Stimulated activated naive CD8-positive, alpha-beta T cell treated with anti-CD3 and anti-CD28 coated beads, Interleukin-15, Interleukin-2, amounts not matched to agents 100 ng/mL and 50 ng/mL, for 24 hours (primary cell): ENCODE data around the gene PTBP1.

Experiments used
- H3K27ac Mint-ChIP-seq: one replicate; pipeline ENCODE4 v1.8.0; 2021; ENCODE audit warnings: mild to moderate bottlenecking, mixed read lengths
- H3K27me3 Mint-ChIP-seq: one replicate; pipeline ENCODE4 v1.8.0; 2021; ENCODE audit warnings: mixed read lengths
- H3K36me3 Mint-ChIP-seq: one replicate; pipeline ENCODE4 v1.8.0; 2021; ENCODE audit warnings: low read depth, mixed read lengths
- H3K4me1 Mint-ChIP-seq: one replicate; pipeline ENCODE4 v1.8.0; 2021; ENCODE audit warnings: low read depth, mixed read lengths
- H3K4me3 Mint-ChIP-seq: one replicate; pipeline ENCODE4 v1.8.0; 2021; ENCODE audit warnings: mild to moderate bottlenecking, mixed read lengths
- H3K9me3 Mint-ChIP-seq: one replicate; pipeline ENCODE4 v1.8.0; 2021; ENCODE audit warnings: mixed read lengths

PTBP1 gene

DNA sequence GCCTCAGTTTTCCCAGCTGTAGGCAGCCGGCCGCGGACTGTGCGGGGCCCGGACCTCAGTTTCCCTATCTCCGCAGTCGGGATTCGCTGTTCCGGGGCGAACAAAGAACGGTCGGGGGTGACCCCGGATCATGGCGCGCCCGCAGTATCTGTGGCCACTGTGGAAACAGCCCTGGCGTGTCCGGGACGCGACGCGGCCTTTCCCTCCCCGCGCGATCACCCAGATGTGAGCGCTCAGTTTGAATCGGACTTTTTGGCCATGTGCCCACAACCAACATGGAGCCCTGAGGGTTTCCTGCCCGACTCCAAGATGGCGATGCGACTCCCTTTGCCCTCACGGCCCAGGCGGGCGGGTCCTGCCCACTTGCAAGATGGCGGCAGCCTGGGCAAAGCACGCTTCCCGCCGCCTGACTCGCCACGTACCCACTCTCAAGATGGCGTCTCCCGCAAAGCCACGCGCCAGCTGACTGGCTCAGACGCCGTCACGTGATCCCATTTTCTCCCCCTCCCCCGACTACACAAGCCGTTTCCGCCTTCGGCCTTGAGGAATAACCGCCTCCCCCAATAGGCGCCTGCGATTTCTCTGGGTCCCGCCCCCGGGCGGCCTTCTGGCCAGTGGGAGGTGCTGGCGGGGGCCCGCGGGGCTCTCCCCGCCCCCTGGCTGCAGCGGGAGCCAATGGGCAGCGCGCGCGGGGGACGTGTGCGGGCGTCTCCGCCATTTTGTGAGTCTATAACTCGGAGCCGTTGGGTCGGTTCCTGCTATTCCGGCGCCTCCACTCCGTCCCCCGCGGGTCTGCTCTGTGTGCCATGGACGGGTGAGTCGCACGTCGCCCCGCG is at the start of gene PTBP1:
TSS of gene PTBP1 (plus strand) at position 761 of the 836 bp plus-strand sequence. CDS start at position 807, 46 bp downstream.
- peak within 1 kb of the TSS; percentile 95 for H3K4me3 Mint-ChIP-seq
- H3K27ac Mint-ChIP-seq, result peak within 1 kb of the TSS; percentile 97
- H3K27me3 Mint-ChIP-seq, result no peaks in the 10 kb centered on the region
- H3K36me3 Mint-ChIP-seq, result peaks cover 28% of the 10 kb centered on the region
- H3K4me1 Mint-ChIP-seq, result peaks cover 29% of the 10 kb centered on the region
- no peaks in the 10 kb centered on the region for H3K9me3 Mint-ChIP-seq

DNA sequence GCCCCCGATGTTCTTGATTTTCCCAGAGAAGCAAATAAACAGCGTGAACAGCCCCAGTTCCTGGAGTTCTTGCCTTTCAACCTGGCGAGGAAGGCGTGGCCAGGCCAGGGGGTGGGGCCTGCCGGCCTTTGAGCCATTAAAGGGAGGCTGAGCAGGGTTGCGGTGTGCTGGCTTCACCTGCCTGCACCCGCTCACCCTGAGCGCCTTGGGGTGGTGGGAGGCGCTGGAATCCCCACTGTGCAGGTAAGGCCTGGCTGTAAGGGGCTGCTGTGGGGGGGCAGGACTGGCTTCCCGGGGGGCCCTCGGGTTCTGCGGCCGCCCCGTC is 49.0 kb upstream of the PTBP1 start:
- Mint-ChIP-seq H3K27ac (no peak overlapping the region), H3K4me1 (no peaks in the 10 kb centered on the region), H3K9me3 (no peaks in the 10 kb centered on the region), H3K4me3 (no peak overlapping the region), H3K36me3 (no peaks in the 10 kb centered on the region), H3K27me3 (no peaks in the 10 kb centered on the region)

DNA sequence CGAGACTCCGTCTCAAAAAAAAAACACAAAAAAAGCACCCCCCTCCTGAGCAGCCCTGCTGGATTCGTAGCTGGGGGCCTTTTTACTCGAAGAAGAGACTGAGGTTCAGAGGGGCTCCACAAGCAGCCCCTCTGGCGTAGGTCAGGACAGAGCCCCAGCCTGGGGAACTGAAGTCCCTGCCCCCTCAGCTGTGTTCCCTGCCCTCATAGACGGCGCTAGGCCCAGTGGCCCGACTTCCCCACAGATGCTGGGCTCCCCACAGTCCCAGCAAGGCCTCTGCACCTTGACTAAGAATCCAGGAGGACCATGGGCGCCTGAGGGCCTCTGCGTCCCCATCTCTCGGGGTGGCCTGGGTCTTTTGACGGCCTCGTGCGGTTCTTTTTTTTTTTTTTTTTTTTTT is 47.4 kb upstream of the PTBP1 start:
- H3K27ac Mint-ChIP-seq, result no peak overlapping the region
- no peaks in the 10 kb centered on the region for H3K27me3 Mint-ChIP-seq

DNA sequence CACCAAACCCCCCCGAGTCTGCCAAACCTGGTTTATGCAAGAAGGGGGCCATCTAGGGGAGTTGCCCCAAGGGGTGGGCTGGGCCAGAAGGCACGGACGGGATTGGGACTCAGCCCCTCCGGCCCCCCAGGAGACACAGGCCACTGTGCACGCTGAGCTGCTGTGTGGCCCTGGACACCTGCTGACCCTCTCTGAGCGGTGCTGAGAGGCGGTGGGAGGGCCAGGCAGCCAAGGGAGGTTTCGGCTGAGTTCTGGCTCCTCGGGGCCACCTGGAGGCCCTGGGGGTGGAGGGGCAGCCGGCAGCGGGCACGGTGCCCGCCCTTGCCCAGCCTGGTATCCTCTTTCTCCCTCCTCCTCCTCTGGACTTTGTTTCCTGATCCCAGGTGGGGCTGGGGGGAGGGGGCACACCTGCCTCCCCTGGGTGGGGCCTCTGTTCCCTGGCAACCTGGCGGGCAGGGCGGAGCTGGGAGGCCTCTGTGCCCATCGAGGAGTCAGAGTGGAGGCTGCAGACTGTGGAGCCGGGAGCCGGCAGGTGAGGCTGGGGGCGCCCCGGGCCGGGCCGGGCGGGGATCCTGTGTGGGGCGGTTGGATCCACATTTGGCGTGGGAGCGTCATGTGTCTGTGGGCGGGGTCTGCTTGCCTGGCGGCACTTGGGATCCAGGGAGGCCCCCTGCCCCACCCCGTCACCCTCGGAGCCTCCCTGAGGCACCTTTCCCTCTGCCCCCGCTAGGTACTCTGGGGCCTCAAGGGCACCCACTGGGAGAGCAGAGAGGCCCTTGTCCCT is 46.4 kb upstream of the PTBP1 start, which contains the start of gene MISP:
TSS of gene MISP (plus strand) at position 473 of the 784 bp plus-strand sequence. CDS start 5,835 bp downstream, outside the sequence.
- no peaks in the 10 kb centered on the region for H3K36me3 Mint-ChIP-seq
- no peak within 1 kb of the TSS for H3K4me3 Mint-ChIP-seq

More for the DNA sequence above, 47.4 kb upstream of the PTBP1 start:
- Mint-ChIP-seq H3K4me1 (no peaks in the 10 kb centered on the region), H3K4me3 (no peak overlapping the region), H3K9me3 (no peaks in the 10 kb centered on the region), H3K36me3 (no peaks in the 10 kb centered on the region)

DNA sequence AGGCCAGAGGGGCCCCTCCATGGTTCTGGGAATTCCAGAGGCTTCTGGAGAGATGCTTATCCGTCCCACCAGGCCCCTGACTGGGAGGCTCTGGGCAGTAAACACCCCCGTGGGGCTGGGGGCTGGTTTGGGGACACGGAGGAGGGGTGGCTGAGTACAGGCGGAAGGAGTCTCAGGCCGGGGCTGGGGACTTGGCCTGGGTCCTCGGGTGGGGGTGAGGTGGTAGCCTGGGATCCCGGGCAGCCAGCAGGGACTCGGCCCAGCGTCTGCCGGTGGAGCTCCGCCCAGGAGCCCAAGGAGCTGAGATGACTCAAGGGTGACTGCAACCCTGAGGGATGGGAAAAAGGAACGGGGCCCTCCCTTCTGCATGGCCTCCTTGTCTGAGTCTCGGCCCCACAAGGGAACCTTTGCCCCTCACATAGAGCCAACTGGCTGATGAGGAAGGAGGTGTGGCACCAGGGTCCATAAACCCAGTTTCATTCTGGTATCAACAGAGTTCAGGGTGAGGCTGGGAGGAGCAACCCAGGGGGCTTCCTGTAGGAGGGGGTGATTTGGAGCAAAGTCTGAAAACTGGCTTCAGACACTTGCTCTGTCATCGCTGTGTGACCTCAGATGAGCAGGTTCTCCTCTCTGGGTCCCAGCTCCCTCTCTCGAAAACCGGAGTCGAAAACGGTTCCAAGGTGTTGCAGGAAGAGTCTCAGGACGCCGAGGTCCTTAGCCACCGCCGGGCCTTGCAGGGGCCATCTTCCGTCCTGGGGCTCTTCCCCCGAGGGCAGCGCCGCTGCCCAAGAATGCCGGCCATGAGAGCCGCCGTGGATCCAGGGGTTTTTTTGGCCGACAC is 45.5 kb upstream of the PTBP1 start:
- Mint-ChIP-seq H3K27me3 (no peaks in the 10 kb centered on the region), H3K27ac (no peak overlapping the region), H3K36me3 (no peaks in the 10 kb centered on the region), H3K4me3 (no peak overlapping the region), H3K4me1 (no peaks in the 10 kb centered on the region), H3K9me3 (no peaks in the 10 kb centered on the region)

More for the DNA sequence above, 46.4 kb upstream of the PTBP1 start, which contains the start of gene MISP:
- no peak within 1 kb of the TSS for H3K27ac Mint-ChIP-seq
- no peaks in the 10 kb centered on the region for H3K9me3 Mint-ChIP-seq
- H3K27me3 Mint-ChIP-seq, result no peaks in the 10 kb centered on the region
- no peaks in the 10 kb centered on the region for H3K4me1 Mint-ChIP-seq

DNA sequence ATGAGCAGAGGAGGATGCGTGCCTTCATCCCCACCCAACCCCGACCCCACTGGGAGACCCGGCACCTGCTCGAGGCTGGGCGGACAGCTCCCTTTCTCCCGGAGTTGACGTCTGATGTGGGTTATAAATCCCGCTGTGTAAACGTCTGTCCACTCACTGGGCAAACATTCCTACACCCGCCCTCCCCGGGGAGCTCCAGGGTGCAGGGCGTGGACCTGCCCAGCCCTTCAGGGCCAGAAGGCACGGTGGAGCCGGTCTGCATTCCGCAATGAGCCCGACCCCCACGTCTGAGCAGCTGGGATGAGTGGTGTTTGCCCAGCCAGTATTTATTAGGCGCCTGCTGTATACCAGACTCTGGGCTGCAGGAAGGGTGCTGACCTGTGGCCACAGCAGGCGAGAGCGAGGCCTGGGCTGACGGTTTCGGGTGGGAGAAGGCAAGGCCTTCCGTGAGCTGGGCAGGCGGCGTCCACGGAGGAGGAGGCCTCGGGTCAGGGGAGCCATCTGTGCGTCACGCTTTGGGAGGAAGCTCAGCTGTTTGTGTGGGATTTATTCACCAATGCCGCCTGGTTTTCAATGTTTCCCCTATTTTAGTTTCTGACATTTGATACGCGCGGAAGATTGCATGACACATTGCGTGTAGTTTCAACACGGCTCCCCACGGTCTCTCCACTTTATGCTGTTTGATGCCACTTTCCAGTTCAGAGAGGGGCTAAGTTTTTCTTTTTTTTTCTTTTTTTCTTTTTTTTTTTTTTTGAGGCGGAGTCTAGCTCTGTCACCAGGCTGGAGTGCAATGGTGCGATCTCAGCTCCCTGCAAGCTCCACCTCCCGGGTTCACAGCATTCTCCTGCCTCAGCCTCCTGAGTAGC is 44.4 kb upstream of the PTBP1 start:
- no peak overlapping the region for H3K27ac Mint-ChIP-seq
- H3K4me3 Mint-ChIP-seq, result no peak overlapping the region
- H3K4me1 Mint-ChIP-seq, result no peaks in the 10 kb centered on the region
- no peaks in the 10 kb centered on the region for H3K9me3 Mint-ChIP-seq
- H3K27me3 Mint-ChIP-seq, result no peaks in the 10 kb centered on the region
- H3K36me3 Mint-ChIP-seq, result no peaks in the 10 kb centered on the region

DNA sequence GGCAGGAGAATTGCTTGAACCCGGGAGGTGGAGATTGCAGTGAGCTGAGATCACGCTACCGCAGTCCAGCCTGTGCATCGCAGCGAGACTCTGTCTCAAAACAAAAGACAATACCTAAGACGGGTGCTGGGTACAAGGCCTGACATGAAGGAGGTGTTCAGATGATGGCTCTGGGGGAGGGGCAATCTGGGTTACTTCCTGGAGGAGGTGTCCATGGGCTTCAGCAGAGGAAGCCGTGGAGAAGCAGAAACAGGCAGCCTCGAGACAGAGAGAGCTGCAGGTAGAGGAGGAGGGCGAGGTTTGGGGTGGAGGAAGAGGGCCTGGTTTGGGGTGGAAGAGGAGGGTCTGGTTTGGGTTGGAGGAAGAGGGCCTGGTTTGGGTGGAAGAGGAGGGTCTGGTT is 42.7 kb upstream of the PTBP1 start:
- Mint-ChIP-seq H3K4me3 (no peak overlapping the region), H3K4me1 (no peaks in the 10 kb centered on the region)

DNA sequence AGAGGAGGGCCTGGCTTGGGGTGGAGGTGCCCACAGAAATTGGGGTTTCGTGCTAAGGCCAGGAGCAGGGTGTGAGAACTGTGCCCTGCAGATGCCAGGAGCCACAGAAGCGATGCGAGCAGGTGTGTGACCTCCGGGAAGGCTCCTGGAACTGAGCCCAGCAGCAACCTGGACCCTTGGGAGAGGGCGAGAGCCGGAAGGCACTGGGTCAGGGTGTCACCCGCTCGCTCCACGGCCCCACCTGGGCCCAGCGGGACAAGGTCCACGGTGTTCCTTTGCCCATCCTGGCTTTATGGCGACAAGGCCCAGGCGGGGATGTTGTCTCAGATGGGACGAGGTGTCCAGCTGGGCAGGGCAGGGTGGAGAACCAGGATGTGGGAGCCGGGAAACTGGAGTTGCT is 42.2 kb upstream of the PTBP1 start:
- H3K9me3 Mint-ChIP-seq, result peaks cover 4% of the 10 kb centered on the region
- no peak overlapping the region for H3K27ac Mint-ChIP-seq
- H3K27me3 Mint-ChIP-seq, result no peaks in the 10 kb centered on the region
- H3K4me3 Mint-ChIP-seq, result no peak overlapping the region
- no peaks in the 10 kb centered on the region for H3K4me1 Mint-ChIP-seq
- no peaks in the 10 kb centered on the region for H3K36me3 Mint-ChIP-seq

More for the DNA sequence above, 42.7 kb upstream of the PTBP1 start:
- Mint-ChIP-seq H3K27ac (no peak overlapping the region), H3K27me3 (no peaks in the 10 kb centered on the region), H3K36me3 (no peaks in the 10 kb centered on the region), H3K9me3 (peaks cover 1% of the 10 kb centered on the region)

DNA sequence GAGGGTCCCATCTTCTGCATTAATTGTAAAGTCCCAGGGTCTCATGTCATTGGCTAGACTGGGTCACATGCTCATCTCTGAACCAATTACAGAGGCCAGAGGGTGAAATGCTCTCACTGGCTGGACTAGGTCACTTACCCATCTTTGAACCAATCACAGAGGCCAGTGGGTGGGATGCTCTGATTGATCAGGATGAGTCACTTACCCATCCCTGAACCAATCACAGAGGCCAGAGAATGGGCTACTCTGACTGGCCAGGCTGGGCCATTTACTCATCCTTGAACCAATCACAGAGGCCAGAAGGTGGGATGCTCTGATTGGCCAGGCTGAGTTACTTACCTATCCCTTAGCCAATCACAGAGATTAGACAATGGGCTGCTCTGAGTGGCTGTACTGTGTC is 41.0 kb upstream of the PTBP1 start:
- Mint-ChIP-seq H3K4me1 (no peaks in the 10 kb centered on the region), H3K36me3 (no peaks in the 10 kb centered on the region), H3K4me3 (no peak overlapping the region), H3K27ac (no peak overlapping the region), H3K9me3 (peaks cover 4% of the 10 kb centered on the region), H3K27me3 (no peaks in the 10 kb centered on the region)

DNA sequence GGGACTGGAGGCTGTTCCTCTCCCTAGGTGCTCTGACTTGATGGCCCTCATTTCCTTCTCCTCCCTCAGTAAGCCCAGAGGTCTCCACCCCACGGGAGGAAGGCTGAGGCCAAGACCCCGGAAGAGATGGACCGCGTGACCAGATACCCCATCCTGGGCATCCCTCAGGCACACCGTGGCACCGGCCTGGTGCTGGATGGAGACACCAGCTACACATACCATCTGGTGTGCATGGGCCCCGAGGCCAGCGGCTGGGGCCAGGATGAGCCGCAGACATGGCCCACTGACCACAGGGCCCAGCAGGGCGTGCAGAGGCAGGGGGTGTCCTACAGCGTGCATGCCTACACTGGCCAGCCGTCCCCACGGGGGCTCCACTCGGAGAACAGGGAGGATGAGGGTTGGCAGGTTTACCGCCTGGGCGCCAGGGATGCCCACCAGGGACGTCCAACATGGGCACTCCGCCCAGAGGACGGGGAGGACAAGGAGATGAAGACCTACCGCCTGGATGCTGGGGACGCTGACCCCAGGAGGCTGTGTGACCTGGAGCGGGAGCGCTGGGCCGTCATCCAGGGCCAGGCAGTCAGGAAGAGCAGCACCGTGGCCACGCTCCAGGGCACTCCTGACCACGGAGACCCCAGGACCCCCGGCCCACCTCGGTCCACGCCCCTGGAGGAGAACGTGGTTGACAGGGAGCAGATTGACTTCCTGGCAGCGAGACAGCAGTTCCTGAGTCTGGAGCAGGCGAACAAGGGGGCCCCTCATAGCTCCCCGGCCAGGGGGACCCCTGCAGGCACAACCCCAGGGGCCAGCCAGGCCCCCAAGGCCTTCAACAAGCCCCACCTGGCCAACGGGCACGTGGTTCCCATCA is 40.2 kb upstream of the PTBP1 start:
- Mint-ChIP-seq H3K4me1 (no peaks in the 10 kb centered on the region), H3K27ac (no peak overlapping the region), H3K9me3 (peaks cover 4% of the 10 kb centered on the region), H3K36me3 (no peaks in the 10 kb centered on the region), H3K4me3 (no peak overlapping the region), H3K27me3 (no peaks in the 10 kb centered on the region)

DNA sequence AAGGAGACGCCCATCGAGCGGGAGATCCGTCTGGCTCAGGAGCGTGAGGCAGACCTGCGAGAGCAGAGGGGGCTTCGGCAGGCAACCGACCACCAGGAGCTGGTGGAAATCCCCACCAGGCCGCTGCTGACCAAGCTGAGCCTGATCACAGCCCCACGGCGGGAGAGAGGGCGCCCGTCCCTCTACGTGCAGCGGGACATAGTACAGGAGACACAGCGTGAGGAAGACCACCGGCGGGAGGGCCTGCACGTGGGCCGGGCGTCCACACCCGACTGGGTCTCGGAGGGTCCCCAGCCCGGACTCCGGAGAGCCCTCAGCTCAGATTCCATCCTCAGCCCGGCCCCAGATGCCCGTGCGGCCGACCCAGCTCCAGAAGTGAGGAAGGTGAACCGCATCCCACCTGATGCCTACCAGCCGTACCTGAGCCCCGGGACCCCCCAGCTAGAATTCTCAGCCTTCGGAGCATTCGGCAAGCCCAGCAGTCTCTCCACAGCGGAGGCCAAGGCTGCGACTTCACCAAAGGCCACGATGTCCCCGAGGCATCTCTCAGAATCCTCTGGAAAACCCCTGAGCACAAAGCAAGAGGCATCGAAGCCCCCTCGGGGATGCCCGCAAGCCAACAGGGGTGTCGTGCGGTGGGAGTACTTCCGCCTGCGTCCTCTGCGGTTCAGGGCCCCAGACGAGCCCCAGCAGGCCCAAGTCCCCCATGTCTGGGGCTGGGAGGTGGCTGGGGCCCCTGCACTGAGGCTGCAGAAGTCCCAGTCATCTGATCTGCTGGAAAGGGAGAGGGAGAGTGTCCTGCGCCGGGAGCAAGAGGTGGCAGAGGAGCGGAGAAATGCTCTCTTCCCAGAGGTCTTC is 39.2 kb upstream of the PTBP1 start:
- no peaks in the 10 kb centered on the region for H3K36me3 Mint-ChIP-seq
- H3K9me3 Mint-ChIP-seq, result peaks cover 4% of the 10 kb centered on the region
- no peaks in the 10 kb centered on the region for H3K4me1 Mint-ChIP-seq
- no peak overlapping the region for H3K4me3 Mint-ChIP-seq
- no peak overlapping the region for H3K27ac Mint-ChIP-seq
- H3K27me3 Mint-ChIP-seq, result no peaks in the 10 kb centered on the region

DNA sequence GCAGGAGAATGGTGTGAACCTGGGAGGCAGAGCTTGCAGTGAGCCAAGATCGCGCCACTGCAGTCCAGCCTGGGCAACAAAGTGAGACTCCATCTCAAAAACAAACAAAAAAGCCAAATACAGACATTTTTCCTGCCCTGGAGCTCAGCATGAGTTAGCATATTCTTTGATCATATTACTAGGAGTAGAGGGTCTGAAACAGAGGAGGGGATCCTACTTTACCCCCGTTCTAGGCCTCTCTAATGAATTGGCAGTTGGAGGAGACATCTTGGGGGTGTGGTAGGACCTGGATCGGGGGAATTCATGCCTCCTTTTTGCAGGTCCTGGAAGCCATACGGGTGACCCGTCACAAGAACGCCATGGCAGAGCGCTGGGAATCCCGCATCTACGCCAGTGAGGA is 34.1 kb upstream of the PTBP1 start:
- no peak overlapping the region for H3K4me3 Mint-ChIP-seq
- no peaks in the 10 kb centered on the region for H3K4me1 Mint-ChIP-seq
- no peaks in the 10 kb centered on the region for H3K27me3 Mint-ChIP-seq
- H3K36me3 Mint-ChIP-seq, result no peaks in the 10 kb centered on the region
- no peak overlapping the region for H3K27ac Mint-ChIP-seq
- peaks cover 4% of the 10 kb centered on the region for H3K9me3 Mint-ChIP-seq

DNA sequence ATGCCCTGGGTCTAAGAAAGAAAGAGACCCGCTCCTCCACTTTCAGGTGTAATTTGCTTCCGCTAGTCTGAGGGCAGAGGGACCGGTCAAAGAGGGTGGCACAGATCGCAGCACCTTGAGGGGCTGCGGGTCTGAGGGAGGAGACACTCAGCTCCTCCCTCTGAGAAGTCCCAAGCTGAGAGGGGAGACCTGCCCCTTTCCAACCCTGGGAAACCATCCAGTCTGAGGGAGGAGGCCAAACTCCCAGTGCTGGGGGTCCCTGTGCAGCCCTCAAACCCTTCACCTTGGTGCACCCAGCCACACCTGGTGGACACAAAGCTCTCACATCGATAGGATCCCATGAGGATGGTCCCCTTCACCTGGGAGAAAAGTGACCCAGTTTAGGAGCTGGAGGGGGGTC is 33.4 kb upstream of the PTBP1 start:
- H3K9me3 Mint-ChIP-seq, result peaks cover 4% of the 10 kb centered on the region
- no peaks in the 10 kb centered on the region for H3K27me3 Mint-ChIP-seq
- H3K27ac Mint-ChIP-seq, result no peak overlapping the region
- no peak overlapping the region for H3K4me3 Mint-ChIP-seq
- no peaks in the 10 kb centered on the region for H3K4me1 Mint-ChIP-seq
- H3K36me3 Mint-ChIP-seq, result no peaks in the 10 kb centered on the region
